GM10266 (cell line): ENCODE results near the gene SCRN1.

Experiments used
- DNase-seq: peaks from one replicate; pipeline ENCODE4 v3.0.0; 2012; ENCODE audit errors: extremely low spot score
- TF ChIP-seq, protein P1 (sequence below): IDR thresholded peaks from 2 replicates; pipeline ENCODE4 v1.5.1; 2012; ENCODE audit warnings: mild to moderate bottlenecking, low read depth; ENCODE audit not compliant: control insufficient read depth, insufficient read depth; ENCODE audit errors: missing control alignments

Gene SCRN1

DNA sequence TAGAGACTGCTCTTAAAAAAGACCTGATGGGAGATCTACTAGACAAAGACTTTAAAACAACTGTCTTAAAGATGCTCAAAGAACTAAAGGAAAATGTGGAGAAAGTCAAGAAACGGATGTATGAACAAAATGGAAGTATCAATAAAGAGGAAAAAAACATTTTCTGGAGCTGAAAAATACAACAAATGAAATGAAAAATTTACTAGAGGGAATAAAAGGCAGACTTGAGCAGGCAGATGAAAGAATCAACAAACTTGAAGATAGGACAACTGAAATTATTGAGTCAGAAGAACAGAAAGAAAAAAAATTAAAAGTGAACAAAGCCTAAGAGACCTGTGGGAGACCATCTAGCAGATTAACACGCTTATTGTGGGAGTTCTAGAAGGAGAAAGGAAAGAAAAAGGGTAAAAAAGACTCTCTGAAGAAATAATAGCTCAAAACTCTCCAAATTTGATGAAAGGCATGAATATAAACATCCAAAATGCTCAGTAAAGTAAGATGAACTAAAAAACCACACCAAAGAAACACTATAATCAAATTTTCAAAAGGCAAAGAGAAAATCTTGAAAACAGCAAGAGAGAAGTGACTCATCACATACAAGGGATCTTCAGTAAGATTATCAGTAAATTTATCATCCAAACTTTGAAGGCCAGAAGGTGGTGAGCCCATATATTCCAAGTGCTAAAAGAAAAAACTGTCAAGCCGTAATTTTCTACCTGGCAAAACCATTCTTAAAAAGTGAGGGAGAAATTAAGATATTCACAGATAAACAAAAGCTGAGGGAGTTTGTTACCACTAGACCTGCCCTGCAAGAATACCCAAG lies 83.2 kb downstream of the SCRN1 start:
- no peak for DNase-seq
- TF ChIP-seq, protein P1, sequence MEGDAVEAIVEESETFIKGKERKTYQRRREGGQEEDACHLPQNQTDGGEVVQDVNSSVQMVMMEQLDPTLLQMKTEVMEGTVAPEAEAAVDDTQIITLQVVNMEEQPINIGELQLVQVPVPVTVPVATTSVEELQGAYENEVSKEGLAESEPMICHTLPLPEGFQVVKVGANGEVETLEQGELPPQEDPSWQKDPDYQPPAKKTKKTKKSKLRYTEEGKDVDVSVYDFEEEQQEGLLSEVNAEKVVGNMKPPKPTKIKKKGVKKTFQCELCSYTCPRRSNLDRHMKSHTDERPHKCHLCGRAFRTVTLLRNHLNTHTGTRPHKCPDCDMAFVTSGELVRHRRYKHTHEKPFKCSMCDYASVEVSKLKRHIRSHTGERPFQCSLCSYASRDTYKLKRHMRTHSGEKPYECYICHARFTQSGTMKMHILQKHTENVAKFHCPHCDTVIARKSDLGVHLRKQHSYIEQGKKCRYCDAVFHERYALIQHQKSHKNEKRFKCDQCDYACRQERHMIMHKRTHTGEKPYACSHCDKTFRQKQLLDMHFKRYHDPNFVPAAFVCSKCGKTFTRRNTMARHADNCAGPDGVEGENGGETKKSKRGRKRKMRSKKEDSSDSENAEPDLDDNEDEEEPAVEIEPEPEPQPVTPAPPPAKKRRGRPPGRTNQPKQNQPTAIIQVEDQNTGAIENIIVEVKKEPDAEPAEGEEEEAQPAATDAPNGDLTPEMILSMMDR = no peak

DNA sequence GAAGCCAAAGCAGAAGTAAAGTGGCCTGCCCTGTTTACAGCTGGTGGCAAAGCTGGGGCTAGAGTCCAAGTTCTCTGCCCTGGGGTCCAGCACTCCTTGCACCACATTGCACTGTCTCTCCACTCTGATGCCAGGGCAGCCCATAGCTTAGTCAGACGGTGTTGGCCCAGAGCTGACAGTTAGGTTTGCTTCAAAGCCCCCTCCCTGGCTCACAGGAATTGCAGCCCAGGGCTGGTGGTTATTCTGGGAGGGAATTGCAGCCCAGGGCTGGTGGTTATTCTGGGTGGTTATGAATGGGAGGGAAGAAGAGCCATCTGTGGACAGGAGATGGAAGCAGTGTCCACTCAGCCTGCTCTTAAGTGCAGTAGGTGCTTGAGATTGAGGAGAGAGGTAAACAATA lies 88.9 kb downstream of the SCRN1 start:
- TF ChIP-seq, protein P1 = no peak
- no peak for DNase-seq

DNA sequence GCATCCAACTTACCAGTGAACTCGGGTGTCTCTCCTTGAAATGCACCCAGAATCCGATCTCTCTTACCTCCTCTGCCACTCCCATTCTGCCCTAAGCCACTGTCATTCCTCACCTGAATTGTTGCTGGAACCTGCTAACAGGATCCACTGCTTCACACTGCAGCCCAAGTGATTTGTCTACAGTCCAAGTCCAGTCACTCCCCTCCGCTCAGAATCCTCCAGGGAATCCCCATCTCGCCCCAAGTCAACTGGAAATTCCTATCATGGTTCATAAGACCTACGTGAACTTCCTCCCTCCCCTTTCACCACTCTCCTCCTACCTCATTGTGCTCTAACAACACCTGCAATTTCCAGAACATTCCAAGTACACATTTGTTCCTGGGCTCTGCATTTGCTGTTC lies 91.3 kb downstream of the SCRN1 start:
- DNase-seq = no peak
- TF ChIP-seq, protein P1 = no peak

DNA sequence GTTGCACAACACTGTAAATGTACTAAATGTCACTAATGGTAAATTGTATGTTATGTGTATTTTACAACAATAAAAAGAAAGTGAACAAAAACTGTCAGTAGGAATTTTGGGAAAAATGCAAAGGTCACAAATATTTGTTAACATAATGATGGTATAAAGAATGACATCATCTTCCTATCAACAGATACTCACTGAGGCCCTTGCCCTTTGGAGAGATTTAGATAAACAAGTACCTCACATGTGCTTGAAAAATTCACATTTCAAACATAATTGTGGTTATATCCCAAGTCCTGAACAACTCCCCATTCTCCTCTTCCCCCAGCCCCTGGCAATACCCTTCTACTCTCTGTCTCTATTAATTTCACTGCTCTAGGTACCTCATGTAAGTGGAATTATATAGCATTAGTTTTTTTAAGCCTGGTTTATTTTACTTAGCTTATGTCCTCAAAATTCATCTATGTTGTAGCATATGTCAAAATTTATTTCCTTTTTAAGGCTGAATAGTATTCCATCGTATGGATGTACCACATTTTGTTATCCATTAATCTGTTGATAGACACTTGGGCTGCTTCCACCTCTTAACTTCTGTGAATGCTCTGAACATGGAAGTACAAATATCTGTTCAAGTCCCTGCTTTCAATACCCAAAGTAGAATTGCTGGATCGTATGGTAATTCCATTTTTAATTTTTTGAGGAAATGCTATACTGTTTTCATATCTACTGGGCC lies 92.8 kb downstream of the SCRN1 start:
- TF ChIP-seq, protein P1 = no peak
- DNase-seq = no peak

DNA sequence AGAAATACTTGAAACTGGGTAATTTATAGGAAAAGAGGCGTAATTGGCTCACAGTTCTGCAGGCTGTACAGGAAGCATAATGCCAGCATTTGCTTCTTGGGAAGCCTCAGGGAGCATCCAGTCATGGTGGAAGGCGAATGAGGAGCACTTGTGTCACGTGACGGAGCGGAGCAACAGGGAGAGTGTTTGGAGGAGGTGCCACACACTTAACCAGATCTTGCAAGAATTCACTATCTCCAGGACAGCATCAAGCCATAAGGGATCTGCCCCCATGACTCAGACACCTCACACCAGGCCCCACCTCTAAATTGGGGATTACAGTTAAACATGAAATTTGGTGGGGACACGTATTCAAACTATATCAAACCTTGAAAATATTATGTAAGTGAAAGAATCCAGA lies 94.0 kb downstream of the SCRN1 start:
- TF ChIP-seq, protein P1 = no peak
- DNase-seq = no peak

DNA sequence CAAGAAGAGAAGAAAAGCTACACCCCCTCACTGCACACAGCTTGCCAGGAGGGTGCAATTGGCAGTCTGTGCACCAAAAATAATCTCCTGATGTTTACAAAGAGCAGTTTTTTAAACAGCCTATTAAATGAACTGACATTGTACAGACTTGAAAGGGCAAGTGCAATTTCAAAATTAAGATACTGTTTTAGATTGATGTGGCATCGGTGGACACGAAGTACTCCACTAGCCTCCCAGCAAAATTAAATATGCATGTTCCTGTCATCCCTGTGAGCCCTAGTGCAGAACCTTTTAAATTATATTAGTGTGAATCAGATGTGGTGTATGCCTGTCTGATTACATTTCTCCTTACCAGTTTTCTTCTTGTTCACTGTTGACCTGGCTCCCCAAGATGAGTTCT lies 95.3 kb downstream of the SCRN1 start:
- DNase-seq = no peak
- TF ChIP-seq, protein P1 = no peak
